SU-DHL-6 (cell line): ENCODE data around the gene TRMT44.

Source experiments
- H2AFZ ChIP-seq: fragments of 200-600 bp; sonication (generic); 2 replicates; pipeline ENCODE4 v1.6.1; 2014; ENCODE audit warnings: low read depth, mild to moderate bottlenecking, moderate library complexity, mixed read lengths, antibody characterized with exemption, low read length; ENCODE audit not compliant: severe bottlenecking
- H3F3A ChIP-seq: fragments of 200-600 bp; shearing (Covaris generic); 2 replicates; pipeline ENCODE4 v1.6.0; 2016; ENCODE audit warnings: antibody characterized with exemption, mild to moderate bottlenecking; ENCODE audit not compliant: insufficient read depth
- H3K27ac ChIP-seq: fragments of 200-600 bp; sonication (generic); 2 replicates; pipeline ENCODE4 v1.5.1; 2016; ENCODE audit warnings: low read depth, mild to moderate bottlenecking, low read length, moderate library complexity, mixed read lengths
- H3K27me3 ChIP-seq: fragments of 200-600 bp; sonication (generic), shearing (Covaris generic); 2 replicates; pipeline ENCODE4 v1.6.0; 2014; ENCODE audit warnings: mild to moderate bottlenecking, low read length
- H3K36me3 ChIP-seq: fragments of 200-600 bp; sonication (generic); 2 replicates; pipeline ENCODE4 v1.6.1; 2014; ENCODE audit warnings: mild to moderate bottlenecking, low read length, mixed read lengths
- H3K4me2 ChIP-seq: fragments of 300-600, 200-600 bp; shearing (Covaris generic), sonication (generic); 2 replicates; pipeline ENCODE4 v1.6.0; 2014; ENCODE audit warnings: low read length, low read depth, mild to moderate bottlenecking; ENCODE audit not compliant: poor library complexity, severe bottlenecking
- H3K4me3 ChIP-seq: fragments of 200-600 bp; sonication (generic); 2 replicates; pipeline ENCODE4 v1.5.1; 2014; ENCODE audit warnings: antibody characterized with exemption, low read length, mild to moderate bottlenecking, mixed read lengths; ENCODE audit not compliant: insufficient read depth, poor library complexity, severe bottlenecking
- H3K79me2 ChIP-seq: fragments of 200-600 bp; sonication (generic); 2 replicates; pipeline ENCODE4 v1.6.1; 2014; ENCODE audit warnings: mild to moderate bottlenecking, low read length, moderate library complexity; ENCODE audit not compliant: insufficient read depth
- H3K9ac ChIP-seq: fragments of 200-600 bp; sonication (generic); 2 replicates; pipeline ENCODE4 v1.7.0; 2014; ENCODE audit warnings: mild to moderate bottlenecking, low read length
- H3K9me2 ChIP-seq: fragments of 200-600 bp; sonication (generic); replicated peaks from 2 replicates; pipeline ENCODE4 v1.6.1; 2014; ENCODE audit warnings: low read length; ENCODE audit not compliant: insufficient read depth
- H3K9me3 ChIP-seq: fragments of 200-600 bp; sonication (generic); 2 replicates; pipeline ENCODE4 v1.6.1; 2014; ENCODE audit warnings: low read length, mixed read lengths; ENCODE audit not compliant: insufficient read depth
- H4K20me1 ChIP-seq: fragments of 200-600 bp; sonication (generic); 2 replicates; pipeline ENCODE4 v1.6.1; 2014; ENCODE audit warnings: low read depth, mild to moderate bottlenecking, antibody characterized with exemption, low read length, moderate library complexity, mixed read lengths
- EZH2phosphoT487 ChIP-seq: fragments of 200-600 bp; sonication (generic), shearing (Covaris generic); conservative IDR thresholded peaks from 2 replicates; pipeline ENCODE4 v1.6.1; 2018; ENCODE audit warnings: mild to moderate bottlenecking, antibody characterized with exemption, low read length, moderate library complexity, mixed read lengths
- TF ChIP-seq, protein P1 (sequence below): fragments of 200-600 bp; sonication (generic); IDR thresholded peaks from one replicate; pipeline ENCODE4 v1.5.1; 2017; ENCODE audit warnings: antibody characterized with exemption, mild to moderate bottlenecking, low read length, moderate library complexity; ENCODE audit not compliant: insufficient read depth, poor library complexity, severe bottlenecking

TRMT44 gene

DNA sequence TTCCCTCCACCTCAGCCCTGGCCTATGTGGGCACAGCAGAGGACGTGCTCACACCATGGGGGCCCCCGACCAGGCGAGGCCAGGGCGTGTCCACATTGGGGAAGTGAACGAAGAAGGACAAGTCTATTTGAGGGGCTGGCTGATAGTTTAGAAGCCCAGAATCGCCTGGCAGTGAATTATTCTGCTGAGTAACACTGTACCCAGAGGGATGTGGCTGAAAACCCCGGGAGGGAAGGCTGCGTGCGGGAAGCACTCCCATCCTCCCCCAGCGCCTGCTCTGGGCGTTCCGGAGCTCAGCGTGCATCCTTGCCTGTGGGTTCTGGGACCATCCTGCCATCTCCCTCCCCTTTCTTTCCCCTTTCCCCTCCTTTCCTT lies 66.6 kb downstream of the TRMT44 start:
- H3K9me2 ChIP-seq, result no peaks in the 10 kb centered on the region
- no peak overlapping the region for H3K4me3 ChIP-seq
- H3K27me3 ChIP-seq, result no peaks in the 10 kb centered on the region
- no peaks in the 10 kb centered on the region for H3K79me2 ChIP-seq
- no peaks in the 10 kb centered on the region for H4K20me1 ChIP-seq
- no peak for TF ChIP-seq EZH2phosphoT487
- TF ChIP-seq, protein P1, sequence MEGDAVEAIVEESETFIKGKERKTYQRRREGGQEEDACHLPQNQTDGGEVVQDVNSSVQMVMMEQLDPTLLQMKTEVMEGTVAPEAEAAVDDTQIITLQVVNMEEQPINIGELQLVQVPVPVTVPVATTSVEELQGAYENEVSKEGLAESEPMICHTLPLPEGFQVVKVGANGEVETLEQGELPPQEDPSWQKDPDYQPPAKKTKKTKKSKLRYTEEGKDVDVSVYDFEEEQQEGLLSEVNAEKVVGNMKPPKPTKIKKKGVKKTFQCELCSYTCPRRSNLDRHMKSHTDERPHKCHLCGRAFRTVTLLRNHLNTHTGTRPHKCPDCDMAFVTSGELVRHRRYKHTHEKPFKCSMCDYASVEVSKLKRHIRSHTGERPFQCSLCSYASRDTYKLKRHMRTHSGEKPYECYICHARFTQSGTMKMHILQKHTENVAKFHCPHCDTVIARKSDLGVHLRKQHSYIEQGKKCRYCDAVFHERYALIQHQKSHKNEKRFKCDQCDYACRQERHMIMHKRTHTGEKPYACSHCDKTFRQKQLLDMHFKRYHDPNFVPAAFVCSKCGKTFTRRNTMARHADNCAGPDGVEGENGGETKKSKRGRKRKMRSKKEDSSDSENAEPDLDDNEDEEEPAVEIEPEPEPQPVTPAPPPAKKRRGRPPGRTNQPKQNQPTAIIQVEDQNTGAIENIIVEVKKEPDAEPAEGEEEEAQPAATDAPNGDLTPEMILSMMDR, result no peak
- H3F3A ChIP-seq, result no peaks in the 10 kb centered on the region
- H3K9ac ChIP-seq, result no peak overlapping the region
- no peaks in the 10 kb centered on the region for H3K9me3 ChIP-seq
- no peaks in the 10 kb centered on the region for H3K36me3 ChIP-seq
- H2AFZ ChIP-seq, result no peak overlapping the region
- no peak overlapping the region for H3K27ac ChIP-seq
- no peak overlapping the region for H3K4me2 ChIP-seq

DNA sequence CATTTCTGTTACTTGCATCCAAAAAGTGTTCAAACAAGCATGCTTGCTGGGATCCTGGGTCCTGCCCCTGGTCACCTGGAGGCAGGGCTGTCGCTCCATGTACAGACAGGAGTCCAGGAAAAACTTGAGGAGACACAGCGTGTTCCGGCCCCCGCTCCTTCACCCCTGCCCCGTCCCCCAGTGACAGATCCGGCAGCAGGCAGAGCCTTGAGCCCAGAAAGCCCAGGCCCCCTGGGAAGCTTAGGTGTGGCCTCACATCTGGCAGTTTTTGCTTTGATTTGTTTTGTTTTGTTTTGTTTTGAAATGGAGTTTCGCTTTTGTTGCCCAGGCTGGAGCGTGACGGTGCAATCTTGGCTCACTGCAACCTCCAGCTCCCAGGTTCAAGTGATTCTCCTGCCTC lies 67.0 kb downstream of the TRMT44 start:
- Histone ChIP-seq H3K4me2 (no peak overlapping the region), H3K36me3 (no peaks in the 10 kb centered on the region), H3K79me2 (no peaks in the 10 kb centered on the region), H3K27ac (no peak overlapping the region), H3K9me2 (no peaks in the 10 kb centered on the region), H2AFZ (no peak overlapping the region), H3K9me3 (no peaks in the 10 kb centered on the region), H3F3A (no peaks in the 10 kb centered on the region), H3K27me3 (no peaks in the 10 kb centered on the region), H3K4me3 (no peak overlapping the region), H4K20me1 (no peaks in the 10 kb centered on the region), H3K9ac (no peak overlapping the region)
- no peak for TF ChIP-seq EZH2phosphoT487
- TF ChIP-seq, protein P1, result no peak

DNA sequence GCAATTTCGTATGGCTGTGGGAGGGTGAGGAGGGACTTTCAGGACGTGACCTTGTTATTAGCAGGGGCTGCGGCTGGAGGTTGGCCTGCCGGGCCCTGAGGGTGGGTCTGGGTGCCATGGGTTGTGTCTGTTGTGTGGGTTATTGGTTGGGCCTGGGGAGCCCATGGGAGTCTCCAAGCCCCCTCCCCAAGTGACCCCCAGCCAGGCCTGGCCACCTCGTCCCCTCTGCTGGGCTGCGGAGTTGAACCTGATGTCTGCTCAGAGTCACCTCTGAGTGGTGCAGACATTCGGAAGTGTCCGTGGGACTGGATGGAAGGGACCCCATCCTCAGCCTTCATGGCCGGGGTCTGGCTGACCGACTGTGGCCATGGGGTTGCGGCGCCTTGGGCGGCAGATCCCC lies 67.7 kb downstream of the TRMT44 start:
- TF ChIP-seq, protein P1, result no peak
- TF ChIP-seq EZH2phosphoT487, result no peak
- Histone ChIP-seq H3K9ac (no peak overlapping the region), H3K9me3 (no peaks in the 10 kb centered on the region), H3K27ac (no peak overlapping the region), H2AFZ (no peak overlapping the region), H3K4me2 (no peak overlapping the region), H3K27me3 (no peaks in the 10 kb centered on the region), H4K20me1 (no peaks in the 10 kb centered on the region), H3K36me3 (no peaks in the 10 kb centered on the region), H3K9me2 (no peaks in the 10 kb centered on the region), H3K79me2 (no peaks in the 10 kb centered on the region), H3K4me3 (no peak overlapping the region), H3F3A (no peaks in the 10 kb centered on the region)

DNA sequence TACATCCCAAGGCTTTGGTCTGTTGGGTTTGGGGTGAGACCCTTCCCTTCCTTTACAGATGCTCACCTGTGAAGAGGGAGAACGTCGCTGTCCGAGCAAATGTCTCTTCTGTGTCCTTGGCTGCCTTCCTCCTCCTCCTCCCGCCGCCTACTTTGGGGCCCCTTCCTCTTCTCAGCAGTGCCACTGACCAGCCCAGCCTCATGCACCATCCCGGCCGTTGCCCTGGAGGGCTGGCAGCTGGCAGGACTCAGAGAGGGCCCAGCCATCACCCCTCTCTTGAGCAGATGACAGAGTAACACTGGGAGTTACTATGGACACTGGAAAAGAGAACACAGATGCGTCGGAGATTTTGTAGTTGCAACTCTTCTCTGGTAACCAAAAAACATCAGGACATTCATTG lies 68.2 kb downstream of the TRMT44 start:
- no peaks in the 10 kb centered on the region for H3K36me3 ChIP-seq
- H3K9me3 ChIP-seq, result no peaks in the 10 kb centered on the region
- TF ChIP-seq, protein P1, result no peak
- TF ChIP-seq EZH2phosphoT487, result no peak
- H3K27ac ChIP-seq, result no peak overlapping the region
- H3K9ac ChIP-seq, result no peak overlapping the region
- H3K4me3 ChIP-seq, result no peak overlapping the region
- H2AFZ ChIP-seq, result no peak overlapping the region
- no peaks in the 10 kb centered on the region for H3K79me2 ChIP-seq
- H4K20me1 ChIP-seq, result no peaks in the 10 kb centered on the region
- no peaks in the 10 kb centered on the region for H3K9me2 ChIP-seq
- no peaks in the 10 kb centered on the region for H3K27me3 ChIP-seq
- H3K4me2 ChIP-seq, result no peak overlapping the region
- no peaks in the 10 kb centered on the region for H3F3A ChIP-seq
